DND-41 (cell line): ENCODE data around the gene UBE2J1.

ENCODE experiments used
- CTCF ChIP-seq: IDR thresholded peaks from 2 replicates; pipeline ENCODE4 v1.5.1; 2012; ENCODE audit warnings: borderline replicate concordance, low read length, moderate library complexity, mild to moderate bottlenecking; ENCODE audit not compliant: poor library complexity, severe bottlenecking; ENCODE audit errors: extremely low read depth
- EZH2 ChIP-seq: IDR thresholded peaks from 3 replicates; pipeline ENCODE4 v1.6.1; 2012; ENCODE audit warnings: borderline replicate concordance, low read depth, mild to moderate bottlenecking, moderate library complexity, low read length, inconsistent platforms; ENCODE audit not compliant: severe bottlenecking

GRCh38 chr6:89311530-89311852, 41.0 kb downstream of the UBE2J1 start:
- TF ChIP-seq CTCF (no peak), EZH2 (no peak)
